Esophagus muscularis mucosa (tissue), 3 donors: Measurements from ENCODE around the gene PPP2R5C.

Source experiments
- POLR2A ChIP-seq: fragments of 450-650 bp; IDR thresholded peaks from one replicate; pipeline ENCODE4 v1.6.1; 2017; ENCODE audit warnings: antibody characterized with exemption, moderate library complexity, mild to moderate bottlenecking, low read depth
- TF ChIP-seq, protein P1 (sequence below), 3 experiments: fragments of 200-600 bp in 2 of 3; fragments of 450-650 bp in 1 of 3; sonication (generic) in 2 of 3; IDR thresholded peaks; one replicate each; pipeline ENCODE4 v1.5.1; 2017 to 2019; ENCODE audit warnings: antibody characterized with exemption in 3 of 3, mild to moderate bottlenecking in 2 of 3, moderate library complexity in 1 of 3

DNA sequence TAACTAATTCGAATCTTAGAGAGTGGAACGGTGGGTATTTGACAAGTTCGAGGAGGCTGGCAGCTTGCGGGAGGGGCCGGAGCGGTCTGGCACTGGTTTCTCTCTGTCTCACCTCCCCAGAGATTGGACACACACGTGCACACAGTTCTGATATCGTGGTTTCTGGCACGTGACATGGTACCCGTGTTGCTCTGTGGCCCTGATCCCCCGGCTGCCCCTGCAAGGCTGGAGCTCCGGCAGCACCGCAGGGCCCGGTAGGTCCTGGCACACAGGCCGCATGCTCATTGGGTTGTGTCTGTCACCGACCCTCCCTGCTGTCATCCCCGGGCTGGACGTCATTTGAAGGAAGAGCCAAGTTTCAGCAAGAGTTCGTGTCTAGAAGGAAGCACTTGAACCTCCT, 82.7 kb downstream of the PPP2R5C start:
- TF ChIP-seq POLR2A = no peak
- TF ChIP-seq, protein P1, sequence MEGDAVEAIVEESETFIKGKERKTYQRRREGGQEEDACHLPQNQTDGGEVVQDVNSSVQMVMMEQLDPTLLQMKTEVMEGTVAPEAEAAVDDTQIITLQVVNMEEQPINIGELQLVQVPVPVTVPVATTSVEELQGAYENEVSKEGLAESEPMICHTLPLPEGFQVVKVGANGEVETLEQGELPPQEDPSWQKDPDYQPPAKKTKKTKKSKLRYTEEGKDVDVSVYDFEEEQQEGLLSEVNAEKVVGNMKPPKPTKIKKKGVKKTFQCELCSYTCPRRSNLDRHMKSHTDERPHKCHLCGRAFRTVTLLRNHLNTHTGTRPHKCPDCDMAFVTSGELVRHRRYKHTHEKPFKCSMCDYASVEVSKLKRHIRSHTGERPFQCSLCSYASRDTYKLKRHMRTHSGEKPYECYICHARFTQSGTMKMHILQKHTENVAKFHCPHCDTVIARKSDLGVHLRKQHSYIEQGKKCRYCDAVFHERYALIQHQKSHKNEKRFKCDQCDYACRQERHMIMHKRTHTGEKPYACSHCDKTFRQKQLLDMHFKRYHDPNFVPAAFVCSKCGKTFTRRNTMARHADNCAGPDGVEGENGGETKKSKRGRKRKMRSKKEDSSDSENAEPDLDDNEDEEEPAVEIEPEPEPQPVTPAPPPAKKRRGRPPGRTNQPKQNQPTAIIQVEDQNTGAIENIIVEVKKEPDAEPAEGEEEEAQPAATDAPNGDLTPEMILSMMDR (IDR thresholded peaks at IDR 0.05) = no peak
